Measurements from ENCODE around the gene URAD. TPM values are rescaled to one million over a fixed set of nuclear protein-coding genes. Genes with fewer than 3 reads are reported as not detected.

Gene URAD
- polyA plus RNA-seq, 2 of the 4 experiments (the other 2 are of a cell fraction) = not detected

DNA sequence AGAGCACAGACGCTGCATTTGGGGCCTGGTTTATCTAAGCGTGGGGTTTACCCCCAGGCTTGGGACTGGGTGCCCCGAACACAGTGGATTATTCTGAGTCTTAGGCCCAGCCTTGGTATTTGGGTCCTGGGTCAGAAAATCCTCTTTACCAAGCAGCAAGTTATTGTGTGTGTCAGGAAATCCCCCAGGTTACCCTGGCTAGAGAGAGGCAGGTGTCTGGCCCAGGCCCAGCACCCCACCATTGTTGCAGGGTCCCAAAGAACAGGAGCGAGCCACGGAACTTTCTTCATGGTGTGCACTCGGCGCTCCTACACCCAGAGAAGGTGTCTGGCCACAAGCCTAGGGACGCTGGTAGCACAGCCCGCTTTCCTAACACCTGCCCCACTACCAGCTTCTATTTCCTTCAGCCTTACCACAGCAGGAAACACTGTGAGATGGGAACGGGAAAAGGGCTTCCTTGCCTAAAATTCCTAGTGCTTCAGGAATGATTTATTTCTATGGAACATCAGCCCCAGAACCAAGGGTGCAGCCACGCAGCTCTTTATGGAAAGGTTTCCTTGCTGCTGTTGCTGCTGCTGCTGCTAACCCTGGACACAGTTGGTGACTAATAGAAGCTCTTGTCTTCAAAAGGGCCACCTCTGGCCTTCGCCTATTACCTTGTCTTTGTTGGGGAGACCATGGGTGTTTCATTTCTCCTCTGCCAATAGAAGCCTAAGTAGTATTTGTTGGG lies 12.0 kb downstream of the URAD start:
- Histone ChIP-seq H3K4me2 (no peak overlapping the region), H3K27ac (no peak overlapping the region), H3K9me3 (no peaks in the 10 kb centered on the region), H3K4me1 (no peaks in the 10 kb centered on the region; the same call in 2 of the 3 replicates), H3K4me3 (no peak overlapping the region)
- 84% methylated on average over 11 of the region's 12 CpGs for WGBS (ENCODE audit: missing lambda C conversion rate)
- CTCF ChIA-PET = interaction anchor here (1.1 to 1.9 kb wide), 6 partner anchors 8 to 601 kb away, joined by 3 to 7 read pairs (median 5); no protein-coding TSS in a partner anchor
- DNase-seq (ENCODE audit: low read depth in 1 of 2, low spot score in 1 of 2) (no peak), ATAC-seq (no peak), FAIRE-seq (no peak)
- POLR2A ChIA-PET = no interaction called here
- TF ChIP-seq HOXB5 (CRISPR knock-in tag; IDR thresholded peaks at IDR 0.05) (no peak), GATA3 (IDR thresholded peaks at IDR 0.05; ENCODE audit: borderline replicate concordance) (no peak), HOXB13 (CRISPR knock-in tag; IDR thresholded peaks at IDR 0.05; ENCODE audit: low read depth) (no peak), SMC3 (IDR thresholded peaks at IDR 0.05) (no peak), TFCP2L1 (CRISPR knock-in tag; IDR thresholded peaks at IDR 0.05) (no peak), KDM5A (IDR thresholded peaks at IDR 0.05) (no peak), MAFK (IDR thresholded peaks at IDR 0.05; ENCODE audit: partially characterized antibody) (no peak), NPAS2 (CRISPR knock-in tag; IDR thresholded peaks at IDR 0.05; ENCODE audit: borderline replicate concordance) (no peak), POLR2AphosphoS2 (conservative IDR thresholded peaks at IDR 0.05; ENCODE audit: low read length) (no peak), TP53 (CRISPR knock-in tag; IDR thresholded peaks at IDR 0.05) (no peak), HDAC2 (IDR thresholded peaks at IDR 0.05) (no peak), RARB (CRISPR knock-in tag; IDR thresholded peaks at IDR 0.05) (no peak), ESRRA (IDR thresholded peaks at IDR 0.05; ENCODE audit: borderline replicate concordance, low read length) (no peak), ZFP36 (IDR thresholded peaks at IDR 0.05; ENCODE audit: borderline replicate concordance, partially characterized antibody) (no peak), FOSB (CRISPR knock-in tag; IDR thresholded peaks at IDR 0.05) (no peak), RFX5 (IDR thresholded peaks at IDR 0.05) (no peak), HOXA7 (CRISPR knock-in tag; IDR thresholded peaks at IDR 0.05) (no peak)
- TF ChIP-seq, protein P1, sequence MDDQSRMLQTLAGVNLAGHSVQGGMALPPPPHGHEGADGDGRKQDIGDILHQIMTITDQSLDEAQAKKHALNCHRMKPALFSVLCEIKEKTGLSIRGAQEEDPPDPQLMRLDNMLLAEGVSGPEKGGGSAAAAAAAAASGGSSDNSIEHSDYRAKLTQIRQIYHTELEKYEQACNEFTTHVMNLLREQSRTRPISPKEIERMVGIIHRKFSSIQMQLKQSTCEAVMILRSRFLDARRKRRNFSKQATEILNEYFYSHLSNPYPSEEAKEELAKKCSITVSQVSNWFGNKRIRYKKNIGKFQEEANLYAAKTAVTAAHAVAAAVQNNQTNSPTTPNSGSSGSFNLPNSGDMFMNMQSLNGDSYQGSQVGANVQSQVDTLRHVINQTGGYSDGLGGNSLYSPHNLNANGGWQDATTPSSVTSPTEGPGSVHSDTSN (IDR thresholded peaks at IDR 0.05) = no peak
- TF ChIP-seq, protein P2, sequence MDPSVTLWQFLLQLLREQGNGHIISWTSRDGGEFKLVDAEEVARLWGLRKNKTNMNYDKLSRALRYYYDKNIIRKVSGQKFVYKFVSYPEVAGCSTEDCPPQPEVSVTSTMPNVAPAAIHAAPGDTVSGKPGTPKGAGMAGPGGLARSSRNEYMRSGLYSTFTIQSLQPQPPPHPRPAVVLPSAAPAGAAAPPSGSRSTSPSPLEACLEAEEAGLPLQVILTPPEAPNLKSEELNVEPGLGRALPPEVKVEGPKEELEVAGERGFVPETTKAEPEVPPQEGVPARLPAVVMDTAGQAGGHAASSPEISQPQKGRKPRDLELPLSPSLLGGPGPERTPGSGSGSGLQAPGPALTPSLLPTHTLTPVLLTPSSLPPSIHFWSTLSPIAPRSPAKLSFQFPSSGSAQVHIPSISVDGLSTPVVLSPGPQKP (IDR thresholded peaks at IDR 0.05; ENCODE audit: low read depth, low read length) = no peak

DNA sequence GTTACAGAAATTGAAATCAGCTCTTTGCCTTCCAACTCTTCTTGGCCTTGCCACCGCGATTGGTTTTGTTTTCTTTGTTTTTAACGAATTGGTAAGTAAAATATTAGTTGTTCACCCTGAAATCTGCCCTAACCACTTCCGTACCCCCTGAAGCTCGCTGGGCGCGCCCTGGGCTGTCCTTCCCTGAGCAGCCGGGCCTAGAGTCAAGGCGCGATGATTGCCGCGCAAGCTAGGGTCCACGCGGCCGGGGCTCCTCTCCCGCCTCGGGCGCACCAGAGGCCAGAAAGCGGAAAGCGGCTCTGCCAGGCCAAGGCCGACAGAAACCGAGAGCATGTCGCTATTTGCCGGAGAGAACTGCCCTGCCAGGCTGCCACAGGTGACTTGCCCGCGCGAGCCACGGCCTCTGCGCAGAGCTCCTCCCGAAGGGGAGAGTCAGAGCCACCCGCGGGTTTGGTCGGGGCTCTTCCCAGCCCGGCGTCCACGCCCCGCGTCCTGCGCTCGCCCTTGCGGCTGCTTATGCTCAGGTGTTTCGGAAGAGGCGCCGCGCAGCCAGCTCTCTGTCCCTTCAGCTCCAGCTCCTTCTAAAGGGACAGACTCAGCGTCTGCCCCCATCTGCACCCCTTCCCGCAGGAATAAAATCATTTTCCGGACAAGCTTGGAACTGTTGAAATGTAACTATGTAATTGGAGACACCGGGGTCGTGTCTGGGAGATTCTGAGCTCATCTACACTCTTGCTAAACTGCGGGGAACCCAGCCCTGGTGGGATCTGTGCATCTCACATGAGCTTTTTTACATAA lies 12.7 kb downstream of the URAD start:
- DNase-seq (ENCODE audit: low read depth in 1 of 2, low spot score in 1 of 2) (no peak), ATAC-seq (no peak), FAIRE-seq (no peak)
- Histone ChIP-seq H3K27ac (no peak overlapping the region), H3K4me1 (no peaks in the 10 kb centered on the region; the same call in 2 of the 3 replicates), H3K9me3 (no peaks in the 10 kb centered on the region), H3K4me2 (no peak overlapping the region), H3K4me3 (no peak overlapping the region)
- ChIA-PET POLR2A (no interaction called here), CTCF (interaction anchor here (1.1 to 1.9 kb wide), 6 partner anchors 9 to 600 kb away, joined by 3 to 7 read pairs (median 5); no protein-coding TSS in a partner anchor)
- TF ChIP-seq CBX2 (IDR thresholded peaks at IDR 0.05; ENCODE audit: borderline replicate concordance, low read depth) (no peak), EHF (CRISPR knock-in tag; IDR thresholded peaks at IDR 0.05) (no peak), ESRRA (IDR thresholded peaks at IDR 0.05; ENCODE audit: borderline replicate concordance, low read length) (no peak), CHD4 (IDR thresholded peaks at IDR 0.05; ENCODE audit: borderline replicate concordance) (no peak), EP300 (IDR thresholded peaks at IDR 0.05) (no peak)
- TF ChIP-seq, protein P3, sequence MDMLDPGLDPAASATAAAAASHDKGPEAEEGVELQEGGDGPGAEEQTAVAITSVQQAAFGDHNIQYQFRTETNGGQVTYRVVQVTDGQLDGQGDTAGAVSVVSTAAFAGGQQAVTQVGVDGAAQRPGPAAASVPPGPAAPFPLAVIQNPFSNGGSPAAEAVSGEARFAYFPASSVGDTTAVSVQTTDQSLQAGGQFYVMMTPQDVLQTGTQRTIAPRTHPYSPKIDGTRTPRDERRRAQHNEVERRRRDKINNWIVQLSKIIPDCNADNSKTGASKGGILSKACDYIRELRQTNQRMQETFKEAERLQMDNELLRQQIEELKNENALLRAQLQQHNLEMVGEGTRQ (IDR thresholded peaks at IDR 0.05) = no peak
- WGBS (ENCODE audit: missing lambda C conversion rate) = 80% methylated on average over 27 of the region's 51 CpGs
